Measurements from ENCODE around the gene SLC39A2. TPM values are rescaled to one million over a fixed set of nuclear protein-coding genes. Genes with fewer than 3 reads are reported as not detected.

SLC39A2 gene
- total RNA-seq, 1 experiment from 2014 or later, result 0.88 TPM

GRCh38 chr14:21011136-21011535, 12.0 kb downstream of the SLC39A2 start:
- Mint-ChIP-seq H3K27me3 (ENCODE audit: insufficient read depth, unreplicated experiment) (no peaks in the 10 kb centered on the region), H3K4me1 (ENCODE audit: low read depth, unreplicated experiment) (peaks cover 15% of the 10 kb centered on the region), H3K27ac (ENCODE audit: unreplicated experiment) (no peak overlapping the region), H3K36me3 (ENCODE audit: insufficient read depth, unreplicated experiment) (no peaks in the 10 kb centered on the region), H3K4me3 (ENCODE audit: unreplicated experiment) (no peak overlapping the region), H3K9me3 (ENCODE audit: unreplicated experiment) (no peaks in the 10 kb centered on the region)
- Histone ChIP-seq H3K27me3 (replicated peaks; ENCODE audit: control insufficient read depth, insufficient read depth, low read length) (no peaks in the 10 kb centered on the region), H3K4me1 (peaks cover 17% of the 10 kb centered on the region), H3K9me3 (no peaks in the 10 kb centered on the region), H3K36me3 (ENCODE audit: control insufficient read depth, insufficient read depth, low read length) (no peaks in the 10 kb centered on the region), H3K4me3 (ENCODE audit: low read depth, low read length) (no peak overlapping the region)
- DNase-seq, result no peak
- intact Hi-C loops (cut with micrococcal nuclease; ENCODE audit: unreplicated experiment), result no loop called here
- POLR2A ChIA-PET, result no interaction called here
- CTCF ChIA-PET, result interaction anchor here (0.5 to 2.5 kb wide), 2 partner anchors 29 to 54 kb away, joined by 3 to 11 read pairs; no protein-coding TSS in a partner anchor
- no peak for TF ChIP-seq CTCF (IDR thresholded peaks at IDR 0.05; ENCODE audit: insufficient read depth in 1 of 2, low read depth in 1 of 2, low read length in 1 of 2, severe bottlenecking in 1 of 2, unreplicated experiment in 1 of 2)
- no TSS peak for BruUV-seq (replicated peaks)

- intact Hi-C loops (cut with micrococcal nuclease; ENCODE audit: unreplicated experiment), result loop anchor here (1.0 to 5.0 kb wide), 4 partner anchors 26 to 90 kb away; partner anchors contain the start of gene RNASE8
- POLR2A ChIA-PET, result interaction anchor here (0.7 to 1.6 kb wide), 2 partner anchors 25 to 56 kb away, joined by 4 to 12 read pairs; no protein-coding TSS in a partner anchor
- Mint-ChIP-seq H3K9me3 (ENCODE audit: unreplicated experiment) (no peaks in the 10 kb centered on the region), H3K4me3 (ENCODE audit: unreplicated experiment) (no peak overlapping the region), H3K36me3 (ENCODE audit: insufficient read depth, unreplicated experiment) (peaks cover 7% of the 10 kb centered on the region), H3K4me1 (ENCODE audit: low read depth, unreplicated experiment) (peaks cover 7% of the 10 kb centered on the region), H3K27me3 (ENCODE audit: insufficient read depth, unreplicated experiment) (no peaks in the 10 kb centered on the region), H3K27ac (ENCODE audit: unreplicated experiment) (no peak overlapping the region)
- Histone ChIP-seq H3K4me3 (ENCODE audit: low read depth, low read length) (no peak overlapping the region), H3K9me3 (no peaks in the 10 kb centered on the region), H3K36me3 (ENCODE audit: control insufficient read depth, insufficient read depth, low read length) (no peaks in the 10 kb centered on the region), H3K4me1 (peaks cover 11% of the 10 kb centered on the region), H3K27me3 (replicated peaks; ENCODE audit: control insufficient read depth, insufficient read depth, low read length) (no peaks in the 10 kb centered on the region)
- peak; percentile 82 to 90 for DNase-seq
- CTCF ChIA-PET, result interaction anchor here (0.6 to 2.5 kb wide), 35 partner anchors 9 to 307 kb away, joined by 3 to 229 read pairs (median 5); partner anchors contain the start of genes ARHGEF40, NDRG2, RNASE13 and SLC39A2
- no TSS peak for BruUV-seq (replicated peaks)
- peak; percentile 87 to 89 for TF ChIP-seq CTCF (IDR thresholded peaks at IDR 0.05; ENCODE audit: insufficient read depth in 1 of 2, low read depth in 1 of 2, low read length in 1 of 2, severe bottlenecking in 1 of 2, unreplicated experiment in 1 of 2)
Observed at GRCh38 chr14:21014761-21015190, 15.7 kb downstream of the SLC39A2 start.

GRCh38 chr14:21015312-21015711, 16.2 kb downstream of the SLC39A2 start:
- Histone ChIP-seq H3K4me1 (peaks cover 8% of the 10 kb centered on the region), H3K36me3 (ENCODE audit: control insufficient read depth, insufficient read depth, low read length) (no peaks in the 10 kb centered on the region), H3K9me3 (no peaks in the 10 kb centered on the region), H3K27me3 (replicated peaks; ENCODE audit: control insufficient read depth, insufficient read depth, low read length) (no peaks in the 10 kb centered on the region), H3K4me3 (ENCODE audit: low read depth, low read length) (no peak overlapping the region)
- no TSS peak for BruUV-seq (replicated peaks)
- no peak for TF ChIP-seq CTCF (IDR thresholded peaks at IDR 0.05; ENCODE audit: insufficient read depth in 1 of 2, low read depth in 1 of 2, low read length in 1 of 2, severe bottlenecking in 1 of 2, unreplicated experiment in 1 of 2)
- H3K4me3 Mint-ChIP-seq (ENCODE audit: unreplicated experiment), result no peak overlapping the region
- no peaks in the 10 kb centered on the region for H3K27me3 Mint-ChIP-seq (ENCODE audit: insufficient read depth, unreplicated experiment)
- peaks cover 7% of the 10 kb centered on the region for H3K36me3 Mint-ChIP-seq (ENCODE audit: insufficient read depth, unreplicated experiment)
- ChIA-PET CTCF (interaction anchor here (0.6 to 2.5 kb wide), 31 partner anchors 9 to 240 kb away, joined by 3 to 229 read pairs (median 6); partner anchors contain the start of genes ARHGEF40, NDRG2, RNASE13 and SLC39A2), POLR2A (interaction anchor here (0.7 to 1.6 kb wide), 2 partner anchors 24 to 55 kb away, joined by 4 to 12 read pairs; no protein-coding TSS in a partner anchor)
- H3K27ac Mint-ChIP-seq (ENCODE audit: unreplicated experiment), result no peak overlapping the region
- no peaks in the 10 kb centered on the region for H3K9me3 Mint-ChIP-seq (ENCODE audit: unreplicated experiment)
- H3K4me1 Mint-ChIP-seq (ENCODE audit: low read depth, unreplicated experiment), result peaks cover 7% of the 10 kb centered on the region
- DNase-seq, result no peak
- intact Hi-C loops (cut with micrococcal nuclease; ENCODE audit: unreplicated experiment), result loop anchor here (5.0 kb wide), 1 partner anchor 42 kb away; the partner anchor contains the start of gene RNASE8

Data from Caco-2 (cell line).